Neural progenitor cell (in vitro differentiated cells): Measurements from ENCODE around the gene KDM4B. TPM values are rescaled to one million over a fixed set of nuclear protein-coding genes. Genes with fewer than 3 reads are reported as not detected.

ENCODE experiments used
- DNase-seq: peaks from one replicate; pipeline ENCODE4 v3.0.0-alpha.2; 2016; ENCODE audit warnings: low spot score
- H2AFZ ChIP-seq: fragments of 200-600 bp; sonication (generic); replicated peaks from 2 replicates; pipeline ENCODE4 v1.6.1; 2016; ENCODE audit warnings: antibody characterized with exemption
- H3F3A ChIP-seq: fragments of 200-600 bp; sonication (generic); 2 replicates; pipeline ENCODE4 v1.6.1; 2016; ENCODE audit warnings: antibody characterized with exemption, low read depth
- H3K27ac ChIP-seq: fragments of 200-600 bp; sonication (generic); 2 replicates; pipeline ENCODE4 v1.5.1; 2016; ENCODE audit warnings: mild to moderate bottlenecking
- H3K27me3 ChIP-seq: fragments of 200-600 bp; sonication (generic); 2 replicates; pipeline ENCODE4 v1.6.1; 2016; ENCODE audit warnings: mild to moderate bottlenecking, moderate library complexity
- H3K36me3 ChIP-seq: fragments of 200-600 bp; sonication (generic); 2 replicates; pipeline ENCODE4 v1.5.1; 2016
- H3K4me1 ChIP-seq: fragments of 200-600 bp; sonication (generic); 2 replicates; pipeline ENCODE4 v1.6.1; 2016; ENCODE audit warnings: mixed run types
- H3K4me2 ChIP-seq: fragments of 200-600 bp; sonication (generic); 2 replicates; pipeline ENCODE4 v1.6.1; 2016
- H3K4me3 ChIP-seq: fragments of 200-600 bp; sonication (generic); 2 replicates; pipeline ENCODE4 v1.5.1; 2016
- H3K79me2 ChIP-seq: fragments of 200-600 bp; sonication (generic); 2 replicates; pipeline ENCODE4 v1.6.1; 2016; ENCODE audit warnings: low read depth
- H3K9ac ChIP-seq: fragments of 200-600 bp; sonication (generic); 2 replicates; pipeline ENCODE4 v1.6.1; 2016
- H3K9me3 ChIP-seq: fragments of 200-600 bp; sonication (generic); 2 replicates; pipeline ENCODE4 v1.5.1; 2016; ENCODE audit warnings: low read depth
- H4K20me1 ChIP-seq: fragments of 200-600 bp; sonication (generic); 2 replicates; pipeline ENCODE4 v1.6.1; 2016; ENCODE audit warnings: low read depth
- H3K27ac Mint-ChIP-seq: 3 replicates; pipeline ENCODE4 v1.8.0; 2021; ENCODE audit warnings: mixed read lengths
- H3K27me3 Mint-ChIP-seq: 2 replicates; pipeline ENCODE4 v1.8.0; 2022; ENCODE audit warnings: low read depth, mild to moderate bottlenecking, inconsistent platforms, moderate library complexity, mixed read lengths; ENCODE audit not compliant: insufficient read depth
- H3K36me3 Mint-ChIP-seq: 3 replicates; pipeline ENCODE4 v1.8.0; 2021; ENCODE audit warnings: mixed read lengths
- H3K4me1 Mint-ChIP-seq: 3 replicates; pipeline ENCODE4 v1.8.0; 2021; ENCODE audit warnings: mixed read lengths
- H3K4me3 Mint-ChIP-seq: 3 replicates; pipeline ENCODE4 v1.8.0; 2021; ENCODE audit warnings: mild to moderate bottlenecking, moderate library complexity, mixed read lengths
- H3K9me3 Mint-ChIP-seq: 3 replicates; pipeline ENCODE4 v1.8.0; 2020; ENCODE audit warnings: mixed read lengths
- EZH2 ChIP-seq: fragments of 200-600 bp; sonication (generic); IDR thresholded peaks from 2 replicates; pipeline ENCODE4 v1.6.1; 2017; ENCODE audit warnings: antibody characterized with exemption, mild to moderate bottlenecking, moderate library complexity
- EZH2phosphoT487 ChIP-seq: fragments of 200-600 bp; sonication (generic); IDR thresholded peaks from 2 replicates; pipeline ENCODE4 v1.6.1; 2017; ENCODE audit warnings: antibody characterized with exemption
- total RNA-seq: library from RNA; depleted of rRNA; stranded (reverse); fragments of >200 nt; gene quantifications from 2 replicates; pipeline ENCODE4 v1.2.3, GENCODE V29; 2015; ENCODE audit warnings: low replicate concordance
- TF ChIP-seq, protein P1 (sequence below): fragments of 200-600 bp; sonication (generic); IDR thresholded peaks from 2 replicates; pipeline ENCODE4 v1.5.1; 2017; ENCODE audit warnings: antibody characterized with exemption, mild to moderate bottlenecking

KDM4B gene
- total RNA-seq, 1 donor from 2014 or later: 16.0 TPM

DNA sequence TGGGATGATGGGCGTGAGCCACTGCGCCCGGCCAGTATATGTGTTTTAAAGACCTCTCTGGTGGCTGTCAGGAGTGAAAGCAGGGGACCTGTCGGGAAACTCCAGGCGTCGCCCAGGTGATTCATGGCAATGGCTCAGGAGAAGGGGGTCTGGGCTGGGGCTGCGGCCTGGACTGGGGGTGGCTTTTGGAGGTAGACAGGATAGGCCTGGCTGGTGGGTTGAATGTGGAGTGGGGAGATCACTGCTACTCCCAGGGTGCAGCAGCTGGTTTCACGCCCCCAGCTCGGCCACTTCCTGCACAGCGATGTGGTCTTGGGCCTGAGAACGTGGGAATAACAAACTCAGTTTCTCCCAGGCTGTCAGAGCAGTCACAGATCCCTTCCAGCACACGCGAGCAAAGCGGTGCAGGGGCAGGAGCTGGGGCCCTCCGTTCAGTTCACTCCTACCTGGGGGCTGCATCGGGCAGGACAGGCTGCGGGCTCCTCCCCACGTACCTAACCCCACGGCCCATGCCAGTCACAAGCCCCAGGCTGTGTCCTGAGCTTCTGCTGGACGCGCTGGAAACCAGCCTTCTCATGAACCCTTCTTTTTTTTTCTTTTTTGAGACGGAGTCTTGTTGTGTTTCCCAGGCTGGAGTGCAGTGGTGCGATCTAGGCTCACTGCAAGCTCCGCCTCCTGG lies 18.9 kb downstream of the KDM4B start:
- H3K27me3 ChIP-seq: no peaks in the 10 kb centered on the region
- peaks cover 2% of the 10 kb centered on the region for H3K9me3 Mint-ChIP-seq
- H3K4me3 ChIP-seq: no peak overlapping the region
- H3K4me2 ChIP-seq: no peak overlapping the region
- H3K4me3 Mint-ChIP-seq: no peak overlapping the region
- no peak overlapping the region for H3K9ac ChIP-seq
- H3K27ac Mint-ChIP-seq: peak overlapping the region; percentile 6
- H3K4me1 ChIP-seq: peaks cover 28% of the 10 kb centered on the region
- no peak overlapping the region for H2AFZ ChIP-seq
- TF ChIP-seq EZH2phosphoT487 (no peak), EZH2 (no peak)
- TF ChIP-seq, protein P1, sequence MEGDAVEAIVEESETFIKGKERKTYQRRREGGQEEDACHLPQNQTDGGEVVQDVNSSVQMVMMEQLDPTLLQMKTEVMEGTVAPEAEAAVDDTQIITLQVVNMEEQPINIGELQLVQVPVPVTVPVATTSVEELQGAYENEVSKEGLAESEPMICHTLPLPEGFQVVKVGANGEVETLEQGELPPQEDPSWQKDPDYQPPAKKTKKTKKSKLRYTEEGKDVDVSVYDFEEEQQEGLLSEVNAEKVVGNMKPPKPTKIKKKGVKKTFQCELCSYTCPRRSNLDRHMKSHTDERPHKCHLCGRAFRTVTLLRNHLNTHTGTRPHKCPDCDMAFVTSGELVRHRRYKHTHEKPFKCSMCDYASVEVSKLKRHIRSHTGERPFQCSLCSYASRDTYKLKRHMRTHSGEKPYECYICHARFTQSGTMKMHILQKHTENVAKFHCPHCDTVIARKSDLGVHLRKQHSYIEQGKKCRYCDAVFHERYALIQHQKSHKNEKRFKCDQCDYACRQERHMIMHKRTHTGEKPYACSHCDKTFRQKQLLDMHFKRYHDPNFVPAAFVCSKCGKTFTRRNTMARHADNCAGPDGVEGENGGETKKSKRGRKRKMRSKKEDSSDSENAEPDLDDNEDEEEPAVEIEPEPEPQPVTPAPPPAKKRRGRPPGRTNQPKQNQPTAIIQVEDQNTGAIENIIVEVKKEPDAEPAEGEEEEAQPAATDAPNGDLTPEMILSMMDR: no peak
- no peak for DNase-seq
- no peaks in the 10 kb centered on the region for H3K9me3 ChIP-seq
- peaks cover 3% of the 10 kb centered on the region for H3K27me3 Mint-ChIP-seq
- no peaks in the 10 kb centered on the region for H3F3A ChIP-seq
- H4K20me1 ChIP-seq: peaks cover 100% of the 10 kb centered on the region
- H3K4me1 Mint-ChIP-seq: peaks cover 67% of the 10 kb centered on the region
- no peak overlapping the region for H3K27ac ChIP-seq
- H3K36me3 ChIP-seq: no peaks in the 10 kb centered on the region
- peaks cover 5% of the 10 kb centered on the region for H3K36me3 Mint-ChIP-seq
- H3K79me2 ChIP-seq: peaks cover 98% of the 10 kb centered on the region

DNA sequence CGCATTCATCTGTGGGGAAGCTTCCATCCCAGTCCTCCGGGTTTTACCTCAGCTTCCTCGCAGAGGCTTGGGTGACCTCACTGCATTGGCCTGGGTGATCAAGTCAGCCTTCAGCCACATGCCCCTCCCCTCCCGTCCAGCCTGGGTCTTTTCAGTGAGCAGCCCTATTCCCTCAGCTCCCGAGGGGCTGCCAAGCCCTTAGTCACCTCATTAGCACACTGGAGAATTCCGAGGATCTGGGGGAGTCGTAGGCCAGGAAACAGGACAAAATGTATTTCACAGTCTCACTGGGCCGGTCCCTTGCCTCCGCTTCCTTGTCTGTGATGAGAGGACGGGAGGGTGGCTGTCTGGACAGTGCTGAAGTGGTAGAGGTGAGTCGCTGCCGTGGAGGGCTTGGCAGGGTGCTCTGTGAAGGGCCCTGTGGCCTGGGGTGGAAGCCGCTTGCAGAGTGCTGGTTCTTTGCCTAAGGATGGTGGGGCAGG lies 19.9 kb downstream of the KDM4B start:
- Mint-ChIP-seq H3K4me1 (peaks cover 58% of the 10 kb centered on the region), H3K9me3 (peaks cover 2% of the 10 kb centered on the region), H3K36me3 (peaks cover 10% of the 10 kb centered on the region), H3K27me3 (peaks cover 3% of the 10 kb centered on the region), H3K27ac (peak overlapping the region; percentile 83), H3K4me3 (no peak overlapping the region)
- Histone ChIP-seq H3K9me3 (no peaks in the 10 kb centered on the region), H2AFZ (no peak overlapping the region), H3K79me2 (peaks cover 98% of the 10 kb centered on the region), H3K27ac (no peak overlapping the region), H3K27me3 (no peaks in the 10 kb centered on the region), H3K36me3 (no peaks in the 10 kb centered on the region), H3K4me3 (no peak overlapping the region), H3F3A (no peaks in the 10 kb centered on the region), H3K4me1 (peaks cover 19% of the 10 kb centered on the region), H3K4me2 (no peak overlapping the region), H4K20me1 (peaks cover 100% of the 10 kb centered on the region), H3K9ac (no peak overlapping the region)
- DNase-seq: no peak
- TF ChIP-seq, protein P1: no peak
- no peak for TF ChIP-seq EZH2phosphoT487
- TF ChIP-seq EZH2: no peak

DNA sequence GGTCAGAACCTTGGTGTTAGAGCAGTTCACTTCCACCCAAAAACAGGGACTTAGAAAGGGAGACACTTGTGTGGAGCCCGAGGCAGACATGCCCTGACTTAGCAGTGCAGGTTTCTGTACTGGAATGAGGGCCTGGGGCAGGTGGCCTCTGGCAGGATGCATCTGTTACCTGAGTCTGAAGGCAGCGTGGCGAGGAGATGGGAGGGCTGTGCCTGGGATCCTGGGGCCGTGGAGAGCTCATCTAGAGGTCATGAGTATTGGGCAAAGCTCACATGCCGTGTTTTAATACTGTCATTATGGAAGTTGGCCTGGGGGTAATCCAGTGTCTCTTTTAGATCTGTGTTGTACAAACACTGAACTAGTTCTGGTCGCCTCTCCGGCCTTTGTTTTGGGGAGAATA lies 21.4 kb downstream of the KDM4B start:
- peaks cover 100% of the 10 kb centered on the region for H4K20me1 ChIP-seq

More for the DNA sequence above, 21.4 kb downstream of the KDM4B start:
- no peaks in the 10 kb centered on the region for H3K36me3 ChIP-seq
- H3K4me1 ChIP-seq: peaks cover 17% of the 10 kb centered on the region
- no peak overlapping the region for H2AFZ ChIP-seq
- peaks cover 10% of the 10 kb centered on the region for H3F3A ChIP-seq
- TF ChIP-seq, protein P1: no peak
- TF ChIP-seq EZH2phosphoT487 (no peak), EZH2 (no peak)
- H3K4me3 Mint-ChIP-seq: no peak overlapping the region
- H3K9ac ChIP-seq: no peak overlapping the region
- no peak overlapping the region for H3K4me2 ChIP-seq
- peaks cover 50% of the 10 kb centered on the region for H3K4me1 Mint-ChIP-seq
- peaks cover 2% of the 10 kb centered on the region for H3K27me3 Mint-ChIP-seq
- no peaks in the 10 kb centered on the region for H3K9me3 ChIP-seq
- no peak overlapping the region for H3K4me3 ChIP-seq
- DNase-seq: no peak
- peaks cover 2% of the 10 kb centered on the region for H3K9me3 Mint-ChIP-seq
- peaks cover 98% of the 10 kb centered on the region for H3K79me2 ChIP-seq
- no peak overlapping the region for H3K27ac Mint-ChIP-seq
- H3K27ac ChIP-seq: no peak overlapping the region
- peaks cover 10% of the 10 kb centered on the region for H3K36me3 Mint-ChIP-seq
- no peaks in the 10 kb centered on the region for H3K27me3 ChIP-seq
